ENCODE results near the gene CCDC146. TPM values are rescaled to one million over a fixed set of nuclear protein-coding genes. Genes with fewer than 3 reads are reported as not detected.

Gene CCDC146
- polyA plus RNA-seq, 1 experiment, result 8.8 TPM

GRCh38 chr7:77282897-77283296 is 160.5 kb downstream of the CCDC146 start:
- Histone ChIP-seq H3K27me3 (ENCODE audit: control insufficient read depth, insufficient read depth, low read length) (no peaks in the 10 kb centered on the region), H3K27ac (ENCODE audit: low read depth, low read length) (no peak overlapping the region), H3K4me3 (ENCODE audit: low read depth, low read length) (no peak overlapping the region), H3K9me3 (ENCODE audit: control insufficient read depth, insufficient read depth, low read length) (peaks cover 2% of the 10 kb centered on the region; the same call in 1 of the 2 replicates)
- ChIA-PET CTCF (interaction anchor here (1.0 kb wide), 1 partner anchor 170 kb away, joined by 11 read pairs; no protein-coding TSS in a partner anchor), POLR2A (no interaction called here)
- no peak for DNase-seq (ENCODE audit: low read depth, low spot score)
- no peak for TF ChIP-seq CTCF (IDR thresholded peaks at IDR 0.05; ENCODE audit: low read depth, low read length)

GRCh38 chr7:77284005-77284404 is 161.6 kb downstream of the CCDC146 start:
- Histone ChIP-seq H3K27me3 (ENCODE audit: control insufficient read depth, insufficient read depth, low read length) (no peaks in the 10 kb centered on the region), H3K27ac (ENCODE audit: low read depth, low read length) (no peak overlapping the region), H3K4me3 (ENCODE audit: low read depth, low read length) (no peak overlapping the region), H3K9me3 (ENCODE audit: control insufficient read depth, insufficient read depth, low read length) (peaks cover 8% of the 10 kb centered on the region; the same call in 1 of the 2 replicates)
- CTCF ChIA-PET, result no interaction called here
- no peak for TF ChIP-seq CTCF (IDR thresholded peaks at IDR 0.05; ENCODE audit: low read depth, low read length)
- no peak for DNase-seq (ENCODE audit: low read depth, low spot score)
- POLR2A ChIA-PET, result no interaction called here

- ChIA-PET CTCF (no interaction called here), POLR2A (no interaction called here)
- H3K27me3 ChIP-seq (ENCODE audit: control insufficient read depth, insufficient read depth, low read length), result no peaks in the 10 kb centered on the region
- no peak overlapping the region for H3K27ac ChIP-seq (ENCODE audit: low read depth, low read length)
- peaks cover 8% of the 10 kb centered on the region; the same call in 1 of the 2 replicates for H3K9me3 ChIP-seq (ENCODE audit: control insufficient read depth, insufficient read depth, low read length)
- TF ChIP-seq CTCF (IDR thresholded peaks at IDR 0.05; ENCODE audit: low read depth, low read length), result no peak
- DNase-seq (ENCODE audit: low read depth, low spot score), result no peak
- H3K4me3 ChIP-seq (ENCODE audit: low read depth, low read length), result no peak overlapping the region
These were observed 162.2 kb downstream of the CCDC146 start for GRCh38 chr7:77284616-77285015.

- peaks cover 8% of the 10 kb centered on the region; the same call in 1 of the 2 replicates for H3K9me3 ChIP-seq (ENCODE audit: control insufficient read depth, insufficient read depth, low read length)
- POLR2A ChIA-PET, result no interaction called here
- TF ChIP-seq CTCF (IDR thresholded peaks at IDR 0.05; ENCODE audit: low read depth, low read length), result no peak
- H3K27ac ChIP-seq (ENCODE audit: low read depth, low read length), result no peak overlapping the region
- CTCF ChIA-PET, result interaction anchor here (1.3 kb wide), 1 partner anchor 43 kb away, joined by 3 read pairs; no protein-coding TSS in a partner anchor
- DNase-seq (ENCODE audit: low read depth, low spot score), result no peak
- H3K27me3 ChIP-seq (ENCODE audit: control insufficient read depth, insufficient read depth, low read length), result no peaks in the 10 kb centered on the region
- no peak overlapping the region for H3K4me3 ChIP-seq (ENCODE audit: low read depth, low read length)
These were observed 166.4 kb downstream of the CCDC146 start for GRCh38 chr7:77288676-77289320.

- CTCF ChIA-PET, result interaction anchor here (1.3 kb wide), 1 partner anchor 43 kb away, joined by 3 read pairs; no protein-coding TSS in a partner anchor
- no peak for DNase-seq (ENCODE audit: low read depth, low spot score)
- Histone ChIP-seq H3K27me3 (ENCODE audit: control insufficient read depth, insufficient read depth, low read length) (no peaks in the 10 kb centered on the region), H3K4me3 (ENCODE audit: low read depth, low read length) (no peak overlapping the region), H3K27ac (ENCODE audit: low read depth, low read length) (no peak overlapping the region), H3K9me3 (ENCODE audit: control insufficient read depth, insufficient read depth, low read length) (peaks cover 8% of the 10 kb centered on the region; the same call in 1 of the 2 replicates)
- POLR2A ChIA-PET, result no interaction called here
- no peak for TF ChIP-seq CTCF (IDR thresholded peaks at IDR 0.05; ENCODE audit: low read depth, low read length)
These were observed 167.0 kb downstream of the CCDC146 start for GRCh38 chr7:77289387-77289786.
